Kidney (tissue), 14 donors: Measurements from ENCODE around the gene EIF2S2. TPM values are rescaled to one million over a fixed set of nuclear protein-coding genes. Genes with fewer than 3 reads are reported as not detected.

Experiments used
- DNase-seq, 5 donors: peaks; one replicate each; pipeline ENCODE4 v3.0.0-alpha.2; 2013 to 2020
- FAIRE-seq: peaks from 2 replicates; lab custom pipeline; 2012; peaks lifted over from hg19 to GRCh38; lab: Jason Lieb, UNC
- H3K27ac ChIP-seq, 2 donors: one replicate each; pipeline ENCODE4 v1.7.0; 2013; ENCODE audit warnings: low read depth in 2 of 2, low read length in 2 of 2, inconsistent platforms in 1 of 2
- H3K27me3 ChIP-seq: one replicate; pipeline ENCODE4 v1.7.1; 2013; ENCODE audit warnings: low read length, inconsistent platforms; ENCODE audit not compliant: control insufficient read depth, insufficient read depth
- H3K36me3 ChIP-seq, 3 donors: one replicate each; pipeline versions ENCODE4 v1.7.0 to v1.7.1; 2013; ENCODE audit warnings: low read length in 3 of 3, control low read depth in 1 of 3, inconsistent platforms in 1 of 3; ENCODE audit not compliant: insufficient read depth in 3 of 3, control insufficient read depth in 2 of 3
- H3K4me1 ChIP-seq, 3 donors: one replicate each; pipeline versions ENCODE4 v1.7.0 to v1.7.1; 2013; ENCODE audit warnings: low read length in 3 of 3, inconsistent platforms in 1 of 3, low read depth in 1 of 3; ENCODE audit not compliant: control insufficient read depth in 2 of 3, insufficient read depth in 2 of 3
- H3K4me3 ChIP-seq, 3 donors: one replicate each; pipeline versions ENCODE4 v1.7.0 to v1.8.1; 2013; ENCODE audit warnings: low read length in 3 of 3, control low read depth in 1 of 3, inconsistent platforms in 1 of 3
- H3K9ac ChIP-seq, 3 donors: one replicate each; pipeline versions ENCODE4 v1.7.0 to v1.7.1; 2013; ENCODE audit warnings: low read length in 3 of 3, control low read depth in 1 of 3, inconsistent platforms in 1 of 3
- H3K9me3 ChIP-seq, 3 donors: one replicate each; pipeline versions ENCODE4 v1.7.0 to v1.7.1; 2013; ENCODE audit warnings: low read length in 3 of 3, control low read depth in 1 of 3, inconsistent platforms in 1 of 3; ENCODE audit not compliant: control insufficient read depth in 2 of 3, insufficient read depth in 1 of 3
- intact Hi-C: fragments of 100-400 bp; cut with DNase I; formaldehyde crosslinking; loops from one replicate; pipeline ENCODE4 v1.11.1; 2022
- microRNA-seq: library from miRNA; unstranded; fragments of <30 nt; microRNA quantifications from one replicate; pipeline ENCODE4 v1.2.0, GENCODE V29; 2020
- polyA plus RNA-seq: library from polyadenylated mRNA; stranded (reverse); fragments of 350-450 nt; fragmentation: Illumina TruSeq; extraction: RNeasy Lipid Tissue Mini Kit (QIAGEN cat#74804); gene quantifications from one replicate; pipeline ENCODE4 v1.2.3, GENCODE V29; 2014; ENCODE audit warnings: low read depth, low replicate concordance; ENCODE audit not compliant: insufficient read depth
- total RNA-seq: library from RNA; stranded (reverse); fragmentation: NEBNext Ultra II Directional; extraction: Animal tissue kit (Norgen Biotek cat#: 25700); gene quantifications from one replicate; pipeline ENCODE4 v1.2.1, GENCODE V29; 2021
- TF ChIP-seq, protein P1 (sequence below): IDR thresholded peaks from 3 replicates; pipeline ENCODE4 v1.5.1; 2012; ENCODE audit warnings: mild to moderate bottlenecking, moderate library complexity, borderline replicate concordance; ENCODE audit not compliant: insufficient read depth; ENCODE audit errors: extremely low read depth
- donor health status: control.
- donor health status: control.
- donor health status: control.
- donor health status: control.
- donor health status: control.
- donor health status: DM: yes; HTN: yes; CAD: no.
- donor health status: Normal renal cell carcinoma (clear cell type).

The EIF2S2 gene
- total and polyA plus RNA-seq, 2 donors from 2014 or later = 51.2 to 60.3 TPM

DNA sequence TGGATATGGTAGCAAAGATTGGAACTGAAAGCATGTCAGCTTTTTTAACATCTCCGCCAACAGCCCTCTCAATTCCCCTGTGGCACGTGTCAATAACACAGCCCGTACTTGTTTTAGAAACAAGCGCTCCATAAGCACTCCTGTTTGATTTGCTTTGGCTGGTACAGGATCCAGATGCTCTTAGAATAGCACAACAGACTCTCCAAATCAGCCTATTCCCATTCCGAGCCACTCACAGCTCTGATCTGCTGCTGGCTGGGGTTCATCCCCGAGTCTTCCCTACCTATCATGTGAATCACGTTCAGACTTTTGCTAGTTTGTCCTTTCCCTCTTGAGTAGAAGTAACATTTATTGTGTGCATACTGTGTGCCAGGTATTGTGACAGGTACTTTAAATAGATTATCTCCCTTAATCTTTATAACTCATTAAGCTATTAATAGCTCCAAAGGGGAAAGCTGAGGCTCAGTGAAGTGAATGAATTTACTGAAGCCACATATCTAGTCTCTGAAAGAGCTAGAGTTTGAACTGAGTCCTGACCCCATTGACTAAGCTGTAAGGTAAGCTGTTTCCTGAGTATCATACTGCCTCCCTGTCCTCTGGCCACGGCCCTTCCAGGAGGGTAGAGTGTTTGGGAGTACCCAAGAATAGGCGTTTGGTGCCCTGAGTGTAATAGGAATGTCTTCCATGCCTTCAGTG lies 71.6 kb downstream of the EIF2S2 start:
- H3K4me1 ChIP-seq = peaks cover 7 to 22% (median 16%) of the 10 kb centered on the region in 3 donors
- intact Hi-C loops = no loop called here
- DNase-seq (no peak), FAIRE-seq (no peak)
- no peaks in the 10 kb centered on the region for H3K9me3 ChIP-seq
- no peak overlapping the region for H3K27ac ChIP-seq
- TF ChIP-seq, protein P1, sequence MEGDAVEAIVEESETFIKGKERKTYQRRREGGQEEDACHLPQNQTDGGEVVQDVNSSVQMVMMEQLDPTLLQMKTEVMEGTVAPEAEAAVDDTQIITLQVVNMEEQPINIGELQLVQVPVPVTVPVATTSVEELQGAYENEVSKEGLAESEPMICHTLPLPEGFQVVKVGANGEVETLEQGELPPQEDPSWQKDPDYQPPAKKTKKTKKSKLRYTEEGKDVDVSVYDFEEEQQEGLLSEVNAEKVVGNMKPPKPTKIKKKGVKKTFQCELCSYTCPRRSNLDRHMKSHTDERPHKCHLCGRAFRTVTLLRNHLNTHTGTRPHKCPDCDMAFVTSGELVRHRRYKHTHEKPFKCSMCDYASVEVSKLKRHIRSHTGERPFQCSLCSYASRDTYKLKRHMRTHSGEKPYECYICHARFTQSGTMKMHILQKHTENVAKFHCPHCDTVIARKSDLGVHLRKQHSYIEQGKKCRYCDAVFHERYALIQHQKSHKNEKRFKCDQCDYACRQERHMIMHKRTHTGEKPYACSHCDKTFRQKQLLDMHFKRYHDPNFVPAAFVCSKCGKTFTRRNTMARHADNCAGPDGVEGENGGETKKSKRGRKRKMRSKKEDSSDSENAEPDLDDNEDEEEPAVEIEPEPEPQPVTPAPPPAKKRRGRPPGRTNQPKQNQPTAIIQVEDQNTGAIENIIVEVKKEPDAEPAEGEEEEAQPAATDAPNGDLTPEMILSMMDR = no peak
- H3K4me3 ChIP-seq = no peak overlapping the region
- H3K9ac ChIP-seq = no peak overlapping the region
- no peaks in the 10 kb centered on the region for H3K36me3 ChIP-seq
- no peaks in the 10 kb centered on the region for H3K27me3 ChIP-seq

Small RNA genes lying within 50 kb of the gene (microRNA-seq; reads per million reads assigned to microRNA genes)
- not detected for gene MIR4755

Other genes starting within 250 kb of the EIF2S2 start
- gene RALY, start 118.3 kb downstream of the EIF2S2 start, total RNA-seq = 119 TPM
- gene RALY, start 118.3 kb downstream of the EIF2S2 start, polyA plus RNA-seq = 138 TPM
- not detected for gene ASIP, start 129.2 kb upstream of the EIF2S2 start, total RNA-seq
- 0.84 TPM for gene ASIP, start 129.2 kb upstream of the EIF2S2 start, polyA plus RNA-seq
- gene AHCY, start 191.1 kb upstream of the EIF2S2 start, total RNA-seq = 70.3 TPM
- 144 TPM for gene AHCY, start 191.1 kb upstream of the EIF2S2 start, polyA plus RNA-seq